ENCODE data around the gene TEX14.

Gene TEX14

DNA sequence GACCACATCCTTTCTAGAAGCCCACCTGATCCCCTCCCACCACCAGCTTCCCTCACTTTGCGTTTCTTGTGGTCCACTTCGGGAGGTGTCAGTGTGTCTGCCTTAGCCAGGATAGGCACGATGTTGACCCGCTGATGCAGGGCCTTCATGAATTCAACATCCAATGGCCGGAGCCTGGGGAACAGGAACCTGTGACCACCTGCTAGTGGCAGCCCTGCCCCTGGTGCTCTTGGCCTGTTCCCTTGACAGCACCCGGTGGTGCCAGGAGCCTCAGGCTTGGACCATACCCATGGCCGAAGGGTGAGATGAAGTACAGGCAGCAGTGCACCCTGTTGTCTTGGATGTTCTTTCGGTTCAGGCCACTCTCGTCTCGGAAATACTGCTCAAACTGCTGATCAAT is 170.2 kb downstream of the TEX14 start:
- DNase-seq (ENCODE audit: low read depth in 2 of 2): no peak

DNA sequence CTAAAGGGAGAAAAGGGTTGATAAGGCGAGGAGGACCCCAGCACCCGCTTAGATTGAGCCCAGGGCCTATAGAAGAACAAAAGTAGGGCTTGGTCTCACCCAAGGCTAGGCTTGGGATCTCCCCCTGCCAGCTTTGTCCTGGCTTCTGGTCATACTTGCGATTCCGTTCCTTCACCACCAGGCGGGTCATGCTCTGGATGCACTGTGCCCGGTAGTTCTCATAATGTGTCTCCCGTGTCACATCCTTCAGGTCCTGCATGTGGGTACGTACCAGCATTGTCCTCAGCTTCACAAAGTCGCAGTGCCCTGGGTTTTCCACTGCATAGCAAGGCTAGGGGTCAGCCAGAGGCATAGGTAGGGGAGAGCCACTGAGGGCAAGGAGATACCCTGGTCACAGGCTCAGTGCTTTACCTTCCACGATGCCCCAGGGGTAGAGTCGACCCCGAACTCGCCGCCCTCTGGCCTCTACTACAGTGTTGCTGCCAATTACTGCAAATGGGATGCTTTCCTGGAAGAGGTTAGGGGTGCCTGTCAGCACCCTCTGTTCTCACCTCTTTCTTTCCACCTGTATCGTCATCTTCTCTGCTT is 170.9 kb downstream of the TEX14 start:
- no peak for DNase-seq (ENCODE audit: low read depth in 2 of 2)

DNA sequence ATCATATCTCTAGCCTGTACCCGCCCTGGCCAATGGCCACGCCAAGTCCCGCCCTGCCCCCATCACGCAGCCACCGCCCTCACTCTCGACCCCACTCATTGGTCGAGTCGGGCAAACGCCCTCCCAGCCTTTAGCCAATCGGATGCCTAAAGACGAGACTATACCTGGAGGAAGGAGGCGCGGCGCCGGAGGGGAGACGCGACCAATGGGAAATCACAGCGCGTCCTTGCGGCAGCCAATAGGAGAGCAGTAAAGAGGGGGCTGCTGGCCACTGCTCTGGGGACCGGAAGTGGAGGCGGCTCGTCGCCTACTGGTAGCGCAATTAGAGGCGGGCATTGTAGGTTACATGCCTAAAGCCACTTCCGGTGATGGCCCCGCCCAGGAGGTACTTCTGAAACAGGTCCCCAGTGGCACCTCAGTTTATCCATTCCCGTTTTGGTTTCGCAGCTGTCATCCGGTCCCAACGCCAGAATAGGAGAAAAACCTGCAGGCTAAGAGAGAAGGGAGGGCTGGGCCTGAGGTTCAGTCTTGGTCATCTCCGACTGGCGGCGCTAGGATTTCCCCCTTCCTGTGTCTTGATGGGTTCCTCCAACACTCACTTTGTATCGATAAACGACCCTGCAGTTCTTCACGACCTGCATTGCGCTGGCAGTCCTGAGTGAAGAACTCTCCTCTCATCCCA is 173.8 kb downstream of the TEX14 start:
- peak; percentile 97 to 99 for DNase-seq (ENCODE audit: low read depth in 2 of 2)

DNA sequence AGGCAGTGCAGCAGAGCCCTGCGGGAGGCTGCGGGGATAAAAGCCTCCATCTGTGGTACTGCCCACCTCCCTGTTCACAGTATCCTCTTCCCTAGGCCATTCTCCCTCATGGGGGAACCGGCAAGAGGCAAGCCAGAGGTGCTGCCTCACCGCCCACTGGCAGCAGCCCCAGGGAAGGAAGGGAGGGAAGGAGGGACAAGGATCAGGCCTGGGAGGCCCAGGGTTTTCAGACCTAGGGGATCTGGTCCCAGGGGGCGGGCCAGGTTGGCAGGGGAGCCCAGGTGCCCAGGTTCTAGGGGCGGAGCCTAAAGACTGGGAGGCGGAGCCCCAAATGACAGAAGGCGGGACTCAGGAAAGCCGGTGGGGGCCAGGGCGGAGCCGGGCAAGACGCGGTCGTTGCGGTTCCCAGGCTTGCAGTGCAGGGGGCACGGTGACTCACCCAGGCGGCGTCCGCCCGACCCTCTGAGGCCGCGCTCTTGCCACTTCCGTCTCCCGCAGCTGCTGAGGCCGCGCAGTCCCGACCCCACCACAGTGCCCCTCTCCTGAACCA is 174.4 kb downstream of the TEX14 start:
- DNase-seq (ENCODE audit: low read depth in 2 of 2): no peak

DNA sequence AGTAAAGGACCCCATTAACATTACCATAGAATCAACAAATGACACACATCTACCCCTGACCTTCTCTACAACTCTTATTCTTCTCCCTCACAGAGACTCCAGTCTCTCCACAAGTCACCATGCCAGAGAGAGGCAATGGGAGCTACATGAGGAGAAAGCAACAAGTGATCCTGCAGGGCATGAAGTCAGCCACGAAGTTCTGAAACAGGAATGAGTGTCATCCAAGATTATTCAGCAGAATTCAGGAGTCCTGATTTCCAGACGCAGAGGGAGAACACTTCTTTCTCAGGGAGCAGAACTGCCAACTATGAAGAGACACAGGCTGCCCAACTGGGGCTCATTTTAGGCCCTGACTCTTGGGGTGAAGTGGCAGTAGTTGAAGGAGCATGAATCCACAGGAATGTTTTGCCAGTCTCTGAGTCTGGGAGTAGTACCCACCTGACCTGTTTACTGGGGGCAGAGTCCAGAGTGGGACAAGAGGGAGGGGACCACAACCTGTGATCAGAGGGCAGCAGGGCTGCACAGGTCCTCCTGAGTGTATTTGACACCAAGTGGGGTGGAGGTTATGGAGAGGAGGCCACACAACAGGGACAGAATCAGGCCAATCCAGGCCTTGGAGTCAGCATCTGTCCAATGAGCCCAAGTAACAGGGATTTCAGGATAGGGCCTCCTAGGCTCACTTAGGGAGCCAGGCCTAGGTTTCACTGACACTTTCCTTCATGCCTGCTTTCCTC is 175.0 kb downstream of the TEX14 start:
- DNase-seq (ENCODE audit: low read depth in 2 of 2): no peak

DNA sequence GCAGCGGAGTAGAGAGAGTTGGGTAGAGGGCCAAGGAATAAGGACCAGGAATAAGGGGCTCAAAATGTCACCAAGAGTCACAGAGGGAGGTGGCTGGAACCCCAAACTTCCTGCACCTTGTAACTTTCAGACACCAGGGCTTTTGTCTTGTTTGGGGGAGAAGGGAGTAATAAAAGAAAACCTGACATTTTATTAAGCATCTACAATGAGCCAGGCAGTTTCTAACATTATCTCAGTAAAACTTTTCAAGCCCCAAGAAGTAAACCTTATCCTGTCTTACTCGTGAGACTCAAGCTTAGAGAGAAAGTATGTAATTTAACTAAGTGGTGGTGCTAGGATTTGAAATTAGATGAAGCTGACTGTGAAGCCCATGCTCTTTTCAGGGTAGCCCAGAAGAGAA is 176.6 kb downstream of the TEX14 start:
- DNase-seq (ENCODE audit: low read depth in 2 of 2): no peak

DNA sequence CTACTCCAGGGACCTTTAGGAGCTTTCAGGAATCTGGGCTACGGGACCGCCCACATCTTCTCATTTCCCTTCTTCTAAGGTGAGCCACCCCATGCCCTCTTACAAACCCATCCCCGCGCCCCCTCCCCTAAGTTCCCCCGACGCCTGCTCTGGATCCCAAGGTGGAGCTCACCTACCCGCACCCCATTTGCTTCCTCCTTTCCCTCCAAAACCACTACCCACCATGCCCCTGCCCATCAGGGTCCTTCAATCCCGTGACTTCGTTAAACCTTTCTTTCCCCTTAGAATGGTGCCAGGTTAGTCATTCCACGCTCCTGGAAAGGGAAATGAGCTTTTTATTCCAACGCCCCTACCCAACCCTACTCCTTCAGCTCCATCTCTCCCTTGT is 177.1 kb downstream of the TEX14 start:
- no peak for DNase-seq (ENCODE audit: low read depth in 2 of 2)

DNA sequence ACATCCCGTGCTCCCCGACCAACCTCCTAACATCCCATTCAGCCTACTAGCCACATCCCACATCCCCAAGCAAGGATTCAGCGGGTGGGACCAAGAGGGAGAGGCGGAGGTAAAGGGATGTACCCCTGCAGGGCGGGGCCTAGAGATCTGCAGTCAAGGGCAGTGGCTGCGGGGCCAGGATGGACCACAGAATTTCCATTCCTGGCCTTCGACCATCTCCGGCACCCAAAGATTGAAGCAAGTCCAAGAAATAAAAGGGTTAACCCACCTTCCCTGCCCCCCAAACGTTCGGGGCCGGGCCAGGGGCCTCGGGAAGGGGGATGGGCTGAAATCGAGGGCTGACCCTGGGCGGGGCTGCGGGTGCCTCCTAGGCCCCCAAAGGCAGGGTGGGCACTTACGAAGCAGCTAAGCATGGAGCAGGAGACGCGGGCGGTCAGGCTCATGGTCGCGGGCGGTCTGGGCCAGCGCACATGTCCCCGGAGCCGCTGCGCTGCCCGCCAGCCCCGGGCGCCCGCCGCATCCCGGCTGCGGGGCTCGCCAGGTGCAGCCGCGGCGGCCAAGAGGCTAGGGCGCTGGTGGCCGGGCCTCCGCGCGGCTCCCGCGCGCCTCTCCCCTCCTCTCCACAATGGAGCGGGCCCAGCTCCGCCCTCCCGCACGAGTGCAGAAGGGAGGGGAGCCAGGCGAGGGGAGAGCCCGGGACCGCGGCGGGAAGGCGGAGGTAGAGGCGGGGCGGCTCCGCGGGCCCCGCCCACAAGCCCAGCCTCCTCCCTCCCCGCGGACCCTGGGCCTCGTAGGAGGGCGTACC is 177.7 kb downstream of the TEX14 start, which contains the start of gene MTMR4:
Gene MTMR4 (minus strand): TSS at position 674 of the 805 bp plus-strand sequence. CDS start 231 bp downstream, at position 443.
- peak; percentile 44 to 62 for DNase-seq (ENCODE audit: low read depth in 2 of 2)

DNA sequence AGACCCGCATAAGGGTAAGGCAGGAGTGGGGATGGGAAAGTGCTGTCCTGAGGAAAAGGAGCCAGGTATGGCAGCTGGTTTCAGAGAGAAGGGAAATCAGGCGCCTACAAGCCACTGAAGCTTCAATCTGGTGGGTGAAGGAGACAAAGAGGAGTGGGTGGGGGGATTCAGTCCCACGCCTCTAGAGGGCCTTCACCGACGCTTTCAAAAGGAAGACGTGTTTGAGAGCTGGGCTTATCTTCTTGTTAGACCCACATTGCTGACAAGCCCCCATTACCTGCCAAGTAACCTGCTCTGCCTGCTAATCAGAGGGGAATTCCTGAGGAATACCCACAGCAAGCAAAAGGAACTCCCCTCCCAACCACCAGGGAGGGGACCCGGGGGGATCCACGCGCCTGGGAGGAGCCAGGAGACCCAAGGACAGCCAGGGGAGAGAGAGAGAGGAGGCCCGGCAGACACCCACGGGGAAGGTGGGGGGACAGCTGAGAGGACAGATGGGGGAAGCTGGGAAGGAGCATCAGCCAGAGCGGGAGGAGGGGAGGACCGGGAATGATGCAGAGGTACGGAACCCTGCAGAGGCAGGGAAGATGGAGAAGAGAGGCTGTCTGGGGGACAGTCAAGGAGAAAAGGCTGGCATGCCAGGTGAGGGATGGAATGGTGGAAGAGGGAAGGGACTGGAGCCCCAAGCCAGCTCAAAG is 178.4 kb downstream of the TEX14 start:
- no peak for DNase-seq (ENCODE audit: low read depth in 2 of 2)

DNA sequence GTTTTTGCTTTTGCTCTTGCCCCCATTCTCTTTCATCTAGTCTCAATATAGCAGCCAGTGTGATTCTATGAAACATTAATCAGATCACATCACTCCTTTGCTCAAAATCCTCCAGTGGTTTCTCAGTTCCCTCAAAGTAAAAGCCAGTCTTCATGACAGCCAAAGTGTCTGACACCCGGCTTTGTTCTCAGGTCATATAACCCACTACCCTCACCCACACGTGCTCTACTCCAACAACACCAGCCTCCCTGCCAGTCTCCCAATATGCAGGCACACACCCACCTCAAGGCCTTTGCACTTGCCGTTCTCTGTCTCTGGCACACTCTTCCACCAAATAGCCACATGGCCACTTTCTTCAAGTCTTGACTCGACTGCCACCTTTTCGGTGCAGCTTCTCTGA is 181.8 kb downstream of the TEX14 start:
- no peak for DNase-seq (ENCODE audit: low read depth in 2 of 2)

DNA sequence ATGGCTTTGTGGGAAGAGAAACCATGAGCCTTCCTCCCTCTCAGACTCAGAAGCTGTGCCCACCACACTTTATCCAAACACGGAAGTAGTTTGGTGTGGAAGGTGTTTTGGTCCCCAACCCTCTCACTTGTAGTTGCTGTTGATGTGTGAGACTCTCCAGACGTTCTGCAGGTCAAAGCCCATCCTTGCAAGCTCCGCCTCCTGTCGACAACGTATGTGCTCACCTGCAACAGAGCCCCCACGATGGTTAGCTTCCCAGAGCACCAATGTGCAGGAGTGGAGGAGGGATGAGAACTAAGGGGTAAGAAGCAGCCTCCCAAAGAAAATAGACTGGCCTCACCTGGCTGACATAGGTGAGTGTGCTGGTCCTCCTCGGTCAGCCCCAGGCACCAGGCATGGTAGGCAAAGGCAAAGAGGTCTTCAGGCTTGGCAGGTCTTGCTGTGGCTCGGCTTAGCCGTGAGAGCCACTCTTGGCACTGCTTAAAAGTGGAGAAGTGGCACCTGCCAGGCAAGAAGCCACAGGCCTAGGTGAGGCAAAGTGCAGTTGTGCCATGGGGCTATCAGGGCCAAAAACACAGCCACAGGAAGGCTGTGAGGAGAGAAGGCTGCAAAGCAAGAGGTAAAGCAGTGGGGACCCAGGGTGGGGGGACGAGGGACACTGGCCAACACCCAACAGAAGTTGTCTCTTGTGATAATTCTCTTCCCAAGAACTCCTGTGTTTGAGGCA is 183.3 kb downstream of the TEX14 start:
- no peak for DNase-seq (ENCODE audit: low read depth in 2 of 2)

DNA sequence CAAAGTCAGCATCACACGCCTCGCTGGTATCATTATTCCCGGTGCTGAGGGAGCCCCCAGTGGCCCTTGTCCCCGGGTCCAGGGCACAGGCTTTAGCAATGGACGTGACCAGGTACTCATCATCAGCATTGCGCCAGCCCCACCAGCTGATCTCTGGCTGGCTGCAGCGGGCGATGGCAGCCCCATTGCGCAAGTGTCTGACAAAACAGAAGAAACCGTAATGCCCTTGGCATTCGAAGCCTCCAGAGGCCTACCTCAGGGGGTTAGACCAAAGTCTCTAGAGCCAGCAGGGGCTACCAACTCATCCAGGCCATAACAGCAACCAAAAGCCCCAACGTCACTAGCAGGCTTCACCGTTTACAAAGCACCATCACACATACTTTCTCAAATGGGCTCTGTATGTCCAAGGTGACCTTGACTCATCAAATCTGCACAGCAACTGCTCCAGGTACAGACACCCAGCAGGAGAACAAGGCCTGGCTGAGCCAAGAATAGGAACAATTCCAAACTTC is 184.7 kb downstream of the TEX14 start:
- DNase-seq (ENCODE audit: low read depth in 2 of 2): no peak
